Endometrial microvascular endothelial cells (primary cell): Measurements from ENCODE around the gene MX1. TPM values are rescaled to one million over a fixed set of nuclear protein-coding genes. Genes with fewer than 3 reads are reported as not detected.

ENCODE experiments used
- in situ Hi-C: cut with HindIII; loops from 2 replicates; pipeline ENCODE4 v1.10.0; 2017; ENCODE audit warnings: low sequenced_read_pairs, low pct_unique_long_range_greater_than_20kb; ENCODE audit errors: inconsistent ontology term
- total RNA-seq: library from RNA; depleted of rRNA; stranded (reverse); fragments of >200 nt; gene quantifications from one replicate; pipeline ENCODE4 v1.2.3, GENCODE V29; 2015; ENCODE audit errors: inconsistent ontology term

MX1 gene
- total RNA-seq, 1 donor from 2014 or later: 115 TPM

DNA sequence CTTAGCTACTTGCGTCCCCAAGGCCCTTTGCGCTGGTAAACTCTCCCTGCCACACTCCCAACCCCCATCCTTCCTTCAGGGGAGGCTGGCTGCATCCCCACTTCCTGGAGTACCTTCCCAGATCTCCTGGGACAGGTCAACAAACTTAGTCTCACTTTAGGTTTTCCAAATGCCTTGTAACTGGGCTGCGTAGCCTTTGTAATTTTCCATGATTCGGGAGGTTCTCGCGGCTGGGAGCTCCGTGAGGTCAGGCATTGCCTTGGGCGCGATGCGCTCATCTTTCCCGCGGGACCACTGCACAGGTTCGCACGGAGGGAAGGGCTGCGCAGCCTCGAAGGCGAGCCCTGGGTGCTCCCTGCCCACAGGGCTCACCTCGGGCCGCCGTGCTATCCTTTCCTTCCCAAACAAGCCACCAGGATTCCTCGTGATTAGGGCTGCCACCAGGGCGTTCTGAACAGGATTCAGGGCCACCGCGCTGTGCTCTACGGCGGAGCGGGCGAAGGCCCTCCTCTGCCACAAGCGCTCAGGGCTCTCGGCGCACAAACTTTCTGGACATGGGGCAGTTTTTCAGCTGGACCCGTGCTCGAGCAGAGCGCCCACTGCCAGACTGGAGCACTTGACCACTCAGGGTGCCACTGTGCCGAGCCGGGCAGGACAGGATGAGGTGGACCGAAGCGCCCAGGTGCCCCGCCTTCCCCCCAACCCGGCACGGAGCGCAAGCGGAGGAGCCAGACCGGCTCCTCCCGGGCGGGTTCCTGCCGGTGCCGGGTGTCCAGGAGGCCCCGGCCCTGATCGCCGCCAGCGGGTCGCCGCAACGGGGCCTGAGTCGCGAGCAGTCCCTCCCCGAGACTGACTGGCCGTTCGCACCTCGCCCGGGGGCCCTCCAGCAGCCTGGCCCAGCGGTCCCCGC lies 80.8 kb downstream of the MX1 start:
- in situ Hi-C loops: no loop called here

DNA sequence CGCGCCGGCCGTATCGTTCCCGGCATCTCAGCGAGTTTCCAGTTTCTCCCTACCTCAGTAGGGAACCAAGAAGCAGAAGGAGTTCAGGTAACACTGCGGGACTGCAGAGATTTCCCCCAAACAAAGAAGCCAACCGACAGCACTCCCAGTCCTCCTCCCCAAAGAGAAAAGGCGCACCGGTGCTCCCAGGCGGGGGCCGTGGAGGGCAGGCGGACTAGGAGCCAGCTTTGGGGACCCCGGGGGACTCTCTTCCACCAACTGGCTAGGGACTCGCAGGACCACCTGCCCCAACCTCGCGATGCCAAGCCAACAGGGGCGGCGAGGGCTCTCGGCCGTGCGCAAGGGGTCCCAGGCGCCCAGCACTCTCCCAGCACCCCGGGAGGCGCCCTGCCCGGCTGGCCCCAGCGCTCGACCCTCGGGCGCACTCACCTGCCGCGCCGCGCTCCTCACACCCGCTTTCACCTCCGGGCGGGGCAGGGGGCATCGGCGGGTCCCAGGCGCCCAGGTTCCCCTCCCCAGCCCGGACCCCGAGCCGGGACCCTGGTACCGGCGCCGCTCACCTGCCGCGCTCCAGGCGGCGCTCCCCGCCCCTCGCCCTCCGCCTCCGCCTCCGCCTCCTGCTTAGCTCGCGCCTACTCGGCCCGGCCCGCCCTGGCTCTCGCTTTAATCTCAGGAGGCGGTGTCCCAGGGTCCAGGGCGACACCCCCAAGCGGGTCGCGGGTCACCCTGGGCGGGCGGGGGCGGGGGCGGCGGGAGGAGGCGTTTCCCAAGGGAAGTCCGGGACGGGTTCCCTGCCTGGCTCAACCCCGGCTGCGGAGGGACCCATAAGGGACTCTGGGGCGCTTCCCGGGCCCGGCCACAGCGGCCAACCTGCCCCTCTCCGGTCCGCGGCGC lies 81.7 kb downstream of the MX1 start, which contains the start of gene TMPRSS2:
Gene TMPRSS2, minus strand, starts transcription at position 638 of the 894 bp plus-strand sequence. CDS start 10,025 bp downstream, outside the sequence.
- in situ Hi-C loops: no loop called here

DNA sequence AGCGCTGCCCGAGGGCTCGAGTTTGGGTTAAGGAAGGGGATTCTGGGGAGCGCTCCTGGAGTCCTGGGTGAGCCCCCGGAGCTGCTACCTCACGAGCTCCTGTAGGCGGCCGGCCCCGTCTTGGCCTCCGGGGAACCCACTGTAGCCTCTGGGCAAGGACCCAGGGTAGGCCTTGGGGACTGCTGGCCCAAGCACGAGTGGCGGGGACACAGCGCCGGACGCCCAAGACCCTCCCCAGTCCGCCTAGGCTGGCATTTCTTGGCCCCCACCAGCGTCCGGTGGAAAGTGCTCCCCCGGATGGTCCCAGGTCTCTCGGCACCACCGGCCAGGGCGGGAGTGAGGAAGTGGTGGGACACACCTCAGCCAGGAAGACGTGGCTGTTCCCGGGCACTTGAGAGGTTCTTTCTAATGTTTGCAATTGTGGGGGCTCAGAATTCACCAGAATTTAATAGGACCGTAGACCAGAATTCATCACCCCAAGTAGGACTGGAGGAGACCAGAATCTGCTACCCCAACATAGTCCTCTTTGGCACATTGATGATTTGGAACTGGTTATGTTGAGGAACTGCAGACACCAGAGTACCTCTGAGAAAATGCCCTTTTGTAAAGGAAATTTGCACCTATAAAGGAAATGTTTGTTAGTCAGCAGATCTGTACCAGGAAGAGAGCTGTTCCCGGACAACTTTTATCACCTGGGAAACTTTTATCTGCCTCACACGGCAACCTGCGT lies 82.5 kb downstream of the MX1 start:
- in situ Hi-C loops: no loop called here

Other genes with a start within 250 kb of the MX1 start
- gene FAM3B, start 109.4 kb upstream of the MX1 start, total RNA-seq: not detected
- 5.2 TPM for gene MX2, start 64.2 kb upstream of the MX1 start, total RNA-seq
- gene TMPRSS2, start 81.9 kb downstream of the MX1 start, total RNA-seq: 0.09 TPM